Peyer's patch (tissue), 4 donors: Measurements from ENCODE around the gene TWIST1.

Source experiments
- POLR2A ChIP-seq, 2 donors: fragments of 450-650 bp; IDR thresholded peaks; one replicate each; pipeline ENCODE4 v1.5.1; 2017; ENCODE audit warnings: antibody characterized with exemption in 2 of 2, mild to moderate bottlenecking in 2 of 2, moderate library complexity in 2 of 2
- TF ChIP-seq, protein P1 (sequence below), 6 experiments: fragments of 450-650 bp in 4 of 6; fragments of 200-600 bp in 2 of 6; sonication (generic) in 1 of 6; IDR thresholded peaks; one replicate each; pipeline ENCODE4 v1.5.1; 2017 to 2019; ENCODE audit warnings: antibody characterized with exemption in 6 of 6, mild to moderate bottlenecking in 3 of 6, moderate library complexity in 1 of 6

DNA sequence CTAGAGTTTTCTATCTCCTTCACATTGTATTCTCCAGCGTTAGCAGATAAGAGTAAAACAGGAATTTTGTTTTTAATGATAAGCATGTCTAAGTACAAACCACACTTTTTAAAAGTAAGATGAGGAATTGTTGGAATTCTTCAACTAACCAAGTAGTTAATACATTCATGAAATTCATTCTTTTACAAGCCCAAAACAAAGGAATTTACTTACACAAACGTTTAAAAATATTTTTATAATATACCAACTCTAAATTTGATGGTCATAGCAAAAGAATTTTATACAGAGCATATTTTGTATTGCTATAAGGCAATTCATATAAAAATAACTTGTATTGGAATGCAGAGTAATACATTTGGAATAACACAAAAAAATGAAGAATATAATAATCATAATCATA, 51.3 kb downstream of the TWIST1 start:
- TF ChIP-seq, protein P1, sequence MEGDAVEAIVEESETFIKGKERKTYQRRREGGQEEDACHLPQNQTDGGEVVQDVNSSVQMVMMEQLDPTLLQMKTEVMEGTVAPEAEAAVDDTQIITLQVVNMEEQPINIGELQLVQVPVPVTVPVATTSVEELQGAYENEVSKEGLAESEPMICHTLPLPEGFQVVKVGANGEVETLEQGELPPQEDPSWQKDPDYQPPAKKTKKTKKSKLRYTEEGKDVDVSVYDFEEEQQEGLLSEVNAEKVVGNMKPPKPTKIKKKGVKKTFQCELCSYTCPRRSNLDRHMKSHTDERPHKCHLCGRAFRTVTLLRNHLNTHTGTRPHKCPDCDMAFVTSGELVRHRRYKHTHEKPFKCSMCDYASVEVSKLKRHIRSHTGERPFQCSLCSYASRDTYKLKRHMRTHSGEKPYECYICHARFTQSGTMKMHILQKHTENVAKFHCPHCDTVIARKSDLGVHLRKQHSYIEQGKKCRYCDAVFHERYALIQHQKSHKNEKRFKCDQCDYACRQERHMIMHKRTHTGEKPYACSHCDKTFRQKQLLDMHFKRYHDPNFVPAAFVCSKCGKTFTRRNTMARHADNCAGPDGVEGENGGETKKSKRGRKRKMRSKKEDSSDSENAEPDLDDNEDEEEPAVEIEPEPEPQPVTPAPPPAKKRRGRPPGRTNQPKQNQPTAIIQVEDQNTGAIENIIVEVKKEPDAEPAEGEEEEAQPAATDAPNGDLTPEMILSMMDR (IDR thresholded peaks at IDR 0.05) = no peak
- TF ChIP-seq POLR2A (IDR thresholded peaks at IDR 0.05) = no peak
